ENCODE data around the gene JUN.

GRCh38 chr1:58811303-58811702 is 27.5 kb upstream of the JUN start:
- TF ChIP-seq CTCF (conservative IDR thresholded peaks at IDR 0.05; ENCODE audit: low read depth, low read length) (no peak), EZH2 (IDR thresholded peaks at IDR 0.05; ENCODE audit: low read length, unreplicated experiment) (no peak)

Measured in PC-3 (cell line).